NT2/D1 (cell line): Measurements from ENCODE around the gene MECR.
"Not testable (repeated sequence)": the region's sequence is repeated elsewhere in the genome, so short reads cannot be mapped to it uniquely, and the experiment has no call there.

Experiments used
- DNase-seq: peaks from one replicate; pipeline ENCODE4 v3.0.0-alpha.2; 2011; ENCODE audit warnings: low read depth, low spot score
- H3K27me3 ChIP-seq: 2 replicates; pipeline ENCODE4 v1.6.0; 2011; ENCODE audit warnings: mild to moderate bottlenecking; ENCODE audit not compliant: insufficient read length, insufficient read depth
- H3K36me3 ChIP-seq: 2 replicates; pipeline ENCODE4 v1.6.1; 2011; ENCODE audit warnings: mild to moderate bottlenecking, low read length, mixed read lengths; ENCODE audit not compliant: insufficient read depth, insufficient read length
- H3K4me1 ChIP-seq: 2 replicates; pipeline ENCODE4 v1.5.1; 2011; ENCODE audit not compliant: insufficient read depth, insufficient read length
- H3K4me3 ChIP-seq: 2 replicates; pipeline ENCODE4 v1.5.1; 2011; ENCODE audit warnings: low read depth; ENCODE audit not compliant: insufficient read length
- H3K9ac ChIP-seq: 2 replicates; pipeline ENCODE4 v1.6.0; 2011; ENCODE audit warnings: low read depth; ENCODE audit not compliant: insufficient read length
- H3K9me3 ChIP-seq: 2 replicates; pipeline ENCODE4 v1.5.1; 2011; ENCODE audit warnings: mild to moderate bottlenecking, low read length; ENCODE audit not compliant: insufficient read depth
- SUZ12 ChIP-seq: IDR thresholded peaks from 2 replicates; pipeline ENCODE4 v1.6.1; 2011; ENCODE audit not compliant: insufficient read length, insufficient read depth; ENCODE audit errors: extremely low read depth
- YY1 ChIP-seq: IDR thresholded peaks from 2 replicates; pipeline ENCODE4 v1.6.1; 2011; ENCODE audit not compliant: insufficient read length, insufficient read depth
- ZNF274 ChIP-seq: IDR thresholded peaks from 2 replicates; pipeline ENCODE4 v1.6.1; 2011; ENCODE audit warnings: mild to moderate bottlenecking, low read depth, low read length

Gene MECR

GRCh38 chr1:29162476-29163138 is 68.1 kb downstream of the MECR start:
- no peaks in the 10 kb centered on the region for H3K27me3 ChIP-seq
- H3K9me3 ChIP-seq, result no peaks in the 10 kb centered on the region
- no peak for DNase-seq
- no peak overlapping the region for H3K4me3 ChIP-seq
- peaks cover 96% of the 10 kb centered on the region for H3K36me3 ChIP-seq
- TF ChIP-seq ZNF274, result no peak
- no peak for TF ChIP-seq YY1
- no peak for TF ChIP-seq SUZ12
- H3K4me1 ChIP-seq, result peaks cover 10% of the 10 kb centered on the region
- H3K9ac ChIP-seq, result no peak overlapping the region

GRCh38 chr1:29162025-29162424 is 68.7 kb downstream of the MECR start:
- Histone ChIP-seq H3K9me3 (no peaks in the 10 kb centered on the region), H3K4me3 (no peak overlapping the region), H3K27me3 (no peaks in the 10 kb centered on the region), H3K9ac (no peak overlapping the region), H3K4me1 (peaks cover 10% of the 10 kb centered on the region), H3K36me3 (peaks cover 97% of the 10 kb centered on the region)
- DNase-seq, result no peak
- TF ChIP-seq SUZ12 (no peak), YY1 (no peak), ZNF274 (no peak)

- no peak overlapping the region for H3K4me3 ChIP-seq
- peaks cover 95% of the 10 kb centered on the region for H3K36me3 ChIP-seq
- TF ChIP-seq SUZ12 (no peak), ZNF274 (no peak), YY1 (no peak)
- H3K27me3 ChIP-seq, result no peaks in the 10 kb centered on the region
- H3K4me1 ChIP-seq, result peaks cover 3% of the 10 kb centered on the region
- no peak for DNase-seq
- H3K9ac ChIP-seq, result no peak overlapping the region
- H3K9me3 ChIP-seq, result no peaks in the 10 kb centered on the region
These were observed 71.0 kb downstream of the MECR start for GRCh38 chr1:29159773-29160172.

GRCh38 chr1:29157269-29157601 is 73.5 kb downstream of the MECR start:
- H3K4me1 ChIP-seq, result no peaks in the 10 kb centered on the region
- H3K9me3 ChIP-seq, result no peaks in the 10 kb centered on the region
- no peak overlapping the region for H3K9ac ChIP-seq
- peaks cover 96% of the 10 kb centered on the region for H3K36me3 ChIP-seq
- no peak overlapping the region for H3K4me3 ChIP-seq
- DNase-seq, result no peak
- no peaks in the 10 kb centered on the region for H3K27me3 ChIP-seq
- TF ChIP-seq ZNF274 (no peak), YY1 (no peak), SUZ12 (no peak)

- Histone ChIP-seq H3K4me3 (no peak overlapping the region), H3K27me3 (no peaks in the 10 kb centered on the region), H3K9me3 (no peaks in the 10 kb centered on the region), H3K4me1 (no peaks in the 10 kb centered on the region), H3K9ac (no peak overlapping the region), H3K36me3 (peaks cover 98% of the 10 kb centered on the region)
- DNase-seq, result no peak
- TF ChIP-seq SUZ12 (no peak), YY1 (no peak), ZNF274 (no peak)
These were observed 74.0 kb downstream of the MECR start for GRCh38 chr1:29156543-29157268.

- Histone ChIP-seq H3K27me3 (no peaks in the 10 kb centered on the region), H3K9ac (no peak overlapping the region), H3K4me3 (no peak overlapping the region), H3K36me3 (peaks cover 97% of the 10 kb centered on the region), H3K4me1 (no peaks in the 10 kb centered on the region), H3K9me3 (no peaks in the 10 kb centered on the region)
- TF ChIP-seq ZNF274 (no peak), YY1 (no peak), SUZ12 (no peak)
- DNase-seq, result no peak
These were observed 78.5 kb downstream of the MECR start for GRCh38 chr1:29152046-29152805.

- not testable (repeated sequence) for H3K4me1 ChIP-seq, H3K9me3 ChIP-seq, DNase-seq, H3K27me3 ChIP-seq, H3K4me3 ChIP-seq, H3K9ac ChIP-seq
- peaks cover 98% of the 10 kb centered on the region for H3K36me3 ChIP-seq
These were observed 80.4 kb downstream of the MECR start for GRCh38 chr1:29150346-29150745.
